Mesothelial cell of epicardium (in vitro differentiated cells): ENCODE measurements around the gene RMND1. TPM values are rescaled to one million over a fixed set of nuclear protein-coding genes. Genes with fewer than 3 reads are reported as not detected.

Experiments
- DNase-seq, 2 experiments: peaks; one replicate each; pipeline ENCODE4 v3.0.0; 2021; ENCODE audit warnings: low spot score in 2 of 2; ENCODE audit not compliant: unreplicated experiment in 2 of 2
- H3K27ac Mint-ChIP-seq: 2 replicates; pipeline ENCODE4 v1.8.0; 2021; ENCODE audit warnings: mixed read lengths
- H3K27me3 Mint-ChIP-seq: 2 replicates; pipeline ENCODE4 v1.8.0; 2021; ENCODE audit warnings: low read depth, mixed read lengths
- H3K36me3 Mint-ChIP-seq: 2 replicates; pipeline ENCODE4 v1.8.0; 2021; ENCODE audit warnings: mixed read lengths
- H3K4me1 Mint-ChIP-seq: 2 replicates; pipeline ENCODE4 v1.8.0; 2021; ENCODE audit warnings: mixed read lengths
- H3K4me3 Mint-ChIP-seq: 2 replicates; pipeline ENCODE4 v1.8.0; 2021; ENCODE audit warnings: mild to moderate bottlenecking, moderate library complexity, mixed read lengths
- H3K9me3 Mint-ChIP-seq: 2 replicates; pipeline ENCODE4 v1.8.0; 2021; ENCODE audit warnings: mixed read lengths
- total RNA-seq: library from RNA; stranded (reverse); gene quantifications from 3 replicates; pipeline ENCODE4 v1.2.1, GENCODE V29; 2021
- TF ChIP-seq, protein P1 (sequence below): fragments of 200-600 bp; sonication (generic); IDR thresholded peaks from one replicate; pipeline ENCODE4 v1.5.0; 2021; ENCODE audit warnings: antibody characterized with exemption; ENCODE audit not compliant: unreplicated experiment

RMND1 gene
- total RNA-seq, 1 donor from 2014 or later: 22.7 TPM

DNA sequence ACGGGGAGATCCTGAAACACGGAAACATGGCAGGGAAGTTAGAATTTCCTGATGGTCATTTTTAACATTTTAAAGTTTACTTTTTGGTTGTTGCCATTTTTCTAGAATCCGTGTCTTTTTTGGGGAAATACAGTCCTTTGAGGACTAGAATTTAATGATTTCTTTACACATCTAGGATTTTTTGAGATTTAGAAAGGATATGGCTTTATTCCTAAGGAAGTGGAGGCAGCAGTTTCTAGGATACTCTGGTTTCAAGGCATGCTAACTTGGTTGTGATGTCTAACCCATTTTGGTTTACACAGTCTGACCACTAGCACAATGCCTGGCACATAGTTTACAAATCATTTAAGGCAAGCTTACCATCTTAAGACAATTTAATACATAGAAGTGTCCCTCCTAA, 59.5 kb downstream of the RMND1 start:
- peak overlapping the region; percentile 98 for H3K27ac Mint-ChIP-seq
- no peaks in the 10 kb centered on the region for H3K27me3 Mint-ChIP-seq
- peaks cover 6% of the 10 kb centered on the region for H3K36me3 Mint-ChIP-seq
- no peak for DNase-seq
- TF ChIP-seq, protein P1, sequence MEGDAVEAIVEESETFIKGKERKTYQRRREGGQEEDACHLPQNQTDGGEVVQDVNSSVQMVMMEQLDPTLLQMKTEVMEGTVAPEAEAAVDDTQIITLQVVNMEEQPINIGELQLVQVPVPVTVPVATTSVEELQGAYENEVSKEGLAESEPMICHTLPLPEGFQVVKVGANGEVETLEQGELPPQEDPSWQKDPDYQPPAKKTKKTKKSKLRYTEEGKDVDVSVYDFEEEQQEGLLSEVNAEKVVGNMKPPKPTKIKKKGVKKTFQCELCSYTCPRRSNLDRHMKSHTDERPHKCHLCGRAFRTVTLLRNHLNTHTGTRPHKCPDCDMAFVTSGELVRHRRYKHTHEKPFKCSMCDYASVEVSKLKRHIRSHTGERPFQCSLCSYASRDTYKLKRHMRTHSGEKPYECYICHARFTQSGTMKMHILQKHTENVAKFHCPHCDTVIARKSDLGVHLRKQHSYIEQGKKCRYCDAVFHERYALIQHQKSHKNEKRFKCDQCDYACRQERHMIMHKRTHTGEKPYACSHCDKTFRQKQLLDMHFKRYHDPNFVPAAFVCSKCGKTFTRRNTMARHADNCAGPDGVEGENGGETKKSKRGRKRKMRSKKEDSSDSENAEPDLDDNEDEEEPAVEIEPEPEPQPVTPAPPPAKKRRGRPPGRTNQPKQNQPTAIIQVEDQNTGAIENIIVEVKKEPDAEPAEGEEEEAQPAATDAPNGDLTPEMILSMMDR: no peak
- peak overlapping the region; percentile 88 for H3K4me3 Mint-ChIP-seq
- peaks cover 52% of the 10 kb centered on the region for H3K4me1 Mint-ChIP-seq
- H3K9me3 Mint-ChIP-seq: no peaks in the 10 kb centered on the region

DNA sequence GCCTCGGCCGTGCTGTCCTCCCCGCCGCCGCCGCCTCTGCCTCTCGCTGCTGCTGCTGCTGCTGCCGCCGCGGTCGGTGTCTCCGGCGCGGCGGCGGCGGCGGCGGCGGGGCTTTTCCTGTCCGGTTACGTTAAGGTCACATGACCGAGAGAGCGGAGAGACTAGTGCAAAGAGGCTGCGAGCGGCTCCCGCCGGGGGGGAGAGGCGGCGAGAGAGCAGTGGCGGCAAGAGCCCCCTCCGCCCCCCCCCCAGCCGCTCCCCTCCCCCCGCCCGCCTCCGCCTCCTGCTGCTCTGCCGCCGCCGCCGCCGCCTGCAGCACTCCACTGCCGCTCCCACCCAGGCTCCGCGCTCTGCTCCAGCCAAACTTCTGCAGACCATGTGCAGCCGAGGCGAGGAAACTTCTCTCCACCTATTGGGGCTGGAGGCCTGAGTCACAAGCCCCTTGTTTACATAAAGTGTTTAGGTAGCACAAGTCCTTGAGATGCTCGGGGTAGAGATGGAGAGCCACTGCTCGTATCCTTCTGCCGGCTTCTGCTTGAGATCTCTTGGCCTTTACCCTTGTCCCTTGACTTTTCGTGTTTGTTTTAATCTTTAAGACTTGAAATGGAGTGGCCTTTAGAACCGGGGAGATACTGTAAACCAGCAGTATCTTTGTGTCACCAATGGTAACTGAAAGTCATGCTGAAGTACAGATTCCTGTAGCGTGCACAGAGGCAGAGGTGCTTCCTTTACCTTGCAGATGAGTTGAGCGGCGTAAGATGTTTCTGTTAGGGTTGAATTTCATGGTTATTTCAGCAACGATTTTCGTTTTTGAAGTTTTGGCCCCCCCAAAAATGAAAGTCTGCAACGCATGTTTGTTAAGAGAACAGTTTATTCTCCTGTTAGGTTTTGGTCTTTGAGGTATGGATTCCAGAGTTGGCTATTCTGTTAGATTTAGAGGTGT, 60.2 kb downstream of the RMND1 start, which contains the start of gene ZBTB2:
Gene ZBTB2 (minus strand): TSS at position 89 of the 943 bp plus-strand sequence. CDS start 17,922 bp downstream, outside the sequence.
- peak; percentile 56 to 68 for DNase-seq
- H3K27ac Mint-ChIP-seq: peak within 1 kb of the TSS; percentile 98
- H3K27me3 Mint-ChIP-seq: no peaks in the 10 kb centered on the region
- peak within 1 kb of the TSS; percentile 88 for H3K4me3 Mint-ChIP-seq
- H3K9me3 Mint-ChIP-seq: no peaks in the 10 kb centered on the region
- peaks cover 56% of the 10 kb centered on the region for H3K4me1 Mint-ChIP-seq
- TF ChIP-seq, protein P1: no peak
- peaks cover 4% of the 10 kb centered on the region for H3K36me3 Mint-ChIP-seq

DNA sequence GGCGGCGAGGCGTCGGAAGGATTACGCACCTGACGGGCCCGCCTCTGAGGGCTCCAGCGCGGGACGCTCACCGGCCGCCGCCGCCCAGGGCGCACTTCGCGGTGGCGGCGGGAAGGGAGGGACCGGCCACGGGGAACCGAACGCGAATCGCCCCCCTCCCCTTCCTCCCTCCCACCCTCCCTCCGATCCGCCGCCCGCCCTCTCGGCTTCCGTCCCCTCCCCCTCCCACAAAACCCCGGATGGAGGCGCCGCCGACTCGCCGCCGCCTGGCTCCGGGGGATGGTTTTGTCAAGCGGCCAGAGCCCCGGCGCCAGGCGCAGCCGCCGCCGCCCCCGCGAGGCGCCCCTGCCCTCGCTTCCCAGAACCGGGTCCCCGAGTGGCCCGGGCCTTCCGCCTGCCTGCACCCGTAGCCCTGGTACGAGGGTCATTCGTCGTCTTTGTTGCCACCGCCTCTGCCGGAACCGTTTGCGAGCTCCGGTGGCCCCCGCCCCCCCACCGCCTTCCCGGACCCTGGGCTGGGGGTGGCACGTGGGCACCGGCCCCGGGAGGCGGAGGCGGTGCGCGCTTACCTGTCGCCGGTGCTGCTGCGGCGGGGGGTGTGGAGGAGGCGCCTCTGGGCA, 61.0 kb downstream of the RMND1 start:
- Mint-ChIP-seq H3K4me1 (peaks cover 50% of the 10 kb centered on the region), H3K9me3 (no peaks in the 10 kb centered on the region), H3K27ac (peak overlapping the region; percentile 98), H3K4me3 (peak overlapping the region; percentile 88), H3K36me3 (peaks cover 1% of the 10 kb centered on the region), H3K27me3 (no peaks in the 10 kb centered on the region)
- peak; percentile 62 to 80 for DNase-seq
- TF ChIP-seq, protein P1: no peak

- Mint-ChIP-seq H3K9me3 (no peaks in the 10 kb centered on the region), H3K27me3 (no peaks in the 10 kb centered on the region), H3K4me1 (peaks cover 48% of the 10 kb centered on the region), H3K27ac (peak overlapping the region; percentile 64), H3K4me3 (peak overlapping the region; percentile 60), H3K36me3 (peaks cover 1% of the 10 kb centered on the region)
- TF ChIP-seq, protein P1: no peak
- peak; percentile 96 to 97 for DNase-seq
Measured at GRCh38 chr6:151390276-151390850, 61.6 kb downstream of the RMND1 start.

- H3K4me3 Mint-ChIP-seq: peak overlapping the region; percentile 80
- DNase-seq: no peak
- peaks cover 1% of the 10 kb centered on the region for H3K36me3 Mint-ChIP-seq
- TF ChIP-seq, protein P1: no peak
- H3K27ac Mint-ChIP-seq: peak overlapping the region; percentile 98
- no peaks in the 10 kb centered on the region for H3K9me3 Mint-ChIP-seq
- H3K4me1 Mint-ChIP-seq: peaks cover 45% of the 10 kb centered on the region
- H3K27me3 Mint-ChIP-seq: no peaks in the 10 kb centered on the region
Measured at GRCh38 chr6:151389618-151390275, 62.2 kb downstream of the RMND1 start.
